Skeletal muscle tissue (tissue), 4 donors: Measurements from ENCODE around the gene ZSCAN10. TPM values are rescaled to one million over a fixed set of nuclear protein-coding genes. Genes with fewer than 3 reads are reported as not detected.

Source experiments
- H3K27ac ChIP-seq: one replicate; pipeline ENCODE4 v1.7.0; 2013; ENCODE audit warnings: mild to moderate bottlenecking, low read depth, low read length, inconsistent platforms
- H3K27me3 ChIP-seq, 3 donors: one replicate each; pipeline ENCODE4 v1.7.0; 2013; ENCODE audit warnings: low read length in 3 of 3; ENCODE audit not compliant: control insufficient read depth in 3 of 3, insufficient read depth in 3 of 3
- H3K36me3 ChIP-seq, 3 donors: one replicate each; pipeline ENCODE4 v1.7.0; 2013; ENCODE audit warnings: low read length in 3 of 3; ENCODE audit not compliant: control insufficient read depth in 3 of 3, insufficient read depth in 3 of 3
- H3K4me1 ChIP-seq, 3 donors: one replicate each; pipeline ENCODE4 v1.7.0; 2013; ENCODE audit warnings: low read length in 3 of 3, mild to moderate bottlenecking in 3 of 3; ENCODE audit not compliant: control insufficient read depth in 3 of 3, insufficient read depth in 3 of 3
- H3K4me3 ChIP-seq, 3 donors: one replicate each; pipeline ENCODE4 v1.7.0; 2013; ENCODE audit warnings: low read length in 3 of 3
- H3K9ac ChIP-seq, 3 donors: one replicate each; pipeline ENCODE4 v1.7.0; 2013; ENCODE audit warnings: low read length in 3 of 3, mild to moderate bottlenecking in 3 of 3, moderate library complexity in 2 of 3, low read depth in 1 of 3
- H3K9me3 ChIP-seq, 3 donors: one replicate each; pipeline ENCODE4 v1.7.0; 2013; ENCODE audit warnings: low read length in 3 of 3; ENCODE audit not compliant: control insufficient read depth in 3 of 3
- total RNA-seq: library from RNA; depleted of rRNA; stranded (reverse); fragments of >200 nt; gene quantifications from one replicate; pipeline ENCODE4 v1.2.3, GENCODE V29; 2014
- donor health status: Osteomylitis.

Gene ZSCAN10
- total RNA-seq = not detected

GRCh38 chr16:3098459-3099394, at the start of gene ZSCAN10:
Gene ZSCAN10 (minus strand): TSS chr16:3099294. CDS start chr16:3092937, 6,357 bp downstream.
- H3K4me3 ChIP-seq = peak within 1 kb of the TSS; percentile 39 to 66 (median 52)
- peaks cover 15 to 20% (median 20%) of the 10 kb centered on the region in 3 donors for H3K4me1 ChIP-seq
- H3K9ac ChIP-seq = peak within 1 kb of the TSS in 2 of 3 donors; percentile 7 to 50
- H3K27ac ChIP-seq = no peak within 1 kb of the TSS
- H3K9me3 ChIP-seq = no peaks in the 10 kb centered on the region
- peaks cover 0 to 13% (median 8%) of the 10 kb centered on the region in 3 donors for H3K27me3 ChIP-seq
- no peaks in the 10 kb centered on the region for H3K36me3 ChIP-seq

- Histone ChIP-seq H3K4me3 (no peak overlapping the region), H3K9me3 (no peaks in the 10 kb centered on the region), H3K4me1 (peaks cover 37 to 46% (median 45%) of the 10 kb centered on the region in 3 donors), H3K27me3 (peaks cover 0 to 19% (median 12%) of the 10 kb centered on the region in 3 donors), H3K27ac (no peak overlapping the region), H3K36me3 (no peaks in the 10 kb centered on the region), H3K9ac (no peak overlapping the region)
Measured at GRCh38 chr16:3148256-3149192, 49.4 kb upstream of the ZSCAN10 start.

- Histone ChIP-seq H3K27me3 (peaks cover 0 to 17% (median 9%) of the 10 kb centered on the region in 3 donors), H3K9ac (peak overlapping the region in 1 of 3 donors; percentile 16), H3K9me3 (no peaks in the 10 kb centered on the region), H3K4me1 (peaks cover 37 to 53% (median 46%) of the 10 kb centered on the region in 3 donors), H3K36me3 (peaks cover 0 to 1% (median 1%) of the 10 kb centered on the region in 3 donors), H3K27ac (no peak overlapping the region), H3K4me3 (no peak overlapping the region)
Measured at GRCh38 chr16:3147757-3148104, 48.6 kb upstream of the ZSCAN10 start.

GRCh38 chr16:3147046-3147756, 48.1 kb upstream of the ZSCAN10 start:
- H3K4me1 ChIP-seq = peaks cover 38 to 53% (median 44%) of the 10 kb centered on the region in 3 donors
- no peak overlapping the region for H3K9ac ChIP-seq
- H3K4me3 ChIP-seq = no peak overlapping the region
- H3K27me3 ChIP-seq = peaks cover 0 to 12% (median 4%) of the 10 kb centered on the region in 3 donors
- no peaks in the 10 kb centered on the region for H3K9me3 ChIP-seq
- H3K27ac ChIP-seq = no peak overlapping the region
- peaks cover 3 to 6% (median 5%) of the 10 kb centered on the region in 3 donors for H3K36me3 ChIP-seq

- no peak overlapping the region for H3K27ac ChIP-seq
- peaks cover 10 to 16% (median 11%) of the 10 kb centered on the region in 3 donors for H3K36me3 ChIP-seq
- H3K9ac ChIP-seq = peak overlapping the region in 1 of 3 donors; percentile 98
- H3K27me3 ChIP-seq = peaks cover 0 to 5% (median 2%) of the 10 kb centered on the region in 3 donors
- no peaks in the 10 kb centered on the region for H3K9me3 ChIP-seq
- no peak overlapping the region for H3K4me3 ChIP-seq
- peaks cover 33 to 60% (median 51%) of the 10 kb centered on the region in 3 donors for H3K4me1 ChIP-seq
Measured at GRCh38 chr16:3145660-3146059, 46.6 kb upstream of the ZSCAN10 start.

GRCh38 chr16:3145151-3145550, 46.1 kb upstream of the ZSCAN10 start:
- H3K27ac ChIP-seq = no peak overlapping the region
- H3K9me3 ChIP-seq = no peaks in the 10 kb centered on the region
- H3K27me3 ChIP-seq = peaks cover 0 to 5% (median 0%) of the 10 kb centered on the region in 3 donors
- H3K4me1 ChIP-seq = peaks cover 31 to 58% (median 49%) of the 10 kb centered on the region in 3 donors
- peak overlapping the region in 1 of 3 donors; percentile 41 for H3K4me3 ChIP-seq
- H3K9ac ChIP-seq = peak overlapping the region in 1 of 3 donors; percentile 98
- peaks cover 10 to 16% (median 11%) of the 10 kb centered on the region in 3 donors for H3K36me3 ChIP-seq

- peaks cover 26 to 51% (median 45%) of the 10 kb centered on the region in 3 donors for H3K4me1 ChIP-seq
- H3K9ac ChIP-seq = peak overlapping the region; percentile 82 to 98 (median 86)
- H3K27me3 ChIP-seq = peaks cover 0 to 2% (median 0%) of the 10 kb centered on the region in 3 donors
- H3K27ac ChIP-seq = peak overlapping the region; percentile 98
- H3K9me3 ChIP-seq = no peaks in the 10 kb centered on the region
- H3K4me3 ChIP-seq = peak overlapping the region in 2 of 3 donors; percentile 18 to 52
- H3K36me3 ChIP-seq = peaks cover 10 to 17% (median 11%) of the 10 kb centered on the region in 3 donors
Measured at GRCh38 chr16:3144321-3144983, 45.4 kb upstream of the ZSCAN10 start.

GRCh38 chr16:3143598-3144320, 44.7 kb upstream of the ZSCAN10 start:
- no peaks in the 10 kb centered on the region for H3K27me3 ChIP-seq
- no peaks in the 10 kb centered on the region for H3K9me3 ChIP-seq
- H3K36me3 ChIP-seq = peaks cover 11 to 22% (median 14%) of the 10 kb centered on the region in 3 donors
- peak overlapping the region; percentile 98 for H3K27ac ChIP-seq
- peaks cover 26 to 55% (median 52%) of the 10 kb centered on the region in 3 donors for H3K4me1 ChIP-seq
- H3K9ac ChIP-seq = peak overlapping the region; percentile 86 to 98 (median 93)
- peak overlapping the region; percentile 75 to 91 (median 82) for H3K4me3 ChIP-seq
